IPS DF 4.7 (cell line): ENCODE data around the gene TCERG1.
"Not testable (repeated sequence)": the region's sequence is repeated elsewhere in the genome, so short reads cannot be mapped to it uniquely, and the experiment has no call there.

ENCODE experiments used
- DNase-seq: peaks from one replicate; pipeline ENCODE4 v3.0.0-alpha.2; 2013; ENCODE audit warnings: low spot score; ENCODE audit errors: extremely low read depth

TCERG1 gene

DNA sequence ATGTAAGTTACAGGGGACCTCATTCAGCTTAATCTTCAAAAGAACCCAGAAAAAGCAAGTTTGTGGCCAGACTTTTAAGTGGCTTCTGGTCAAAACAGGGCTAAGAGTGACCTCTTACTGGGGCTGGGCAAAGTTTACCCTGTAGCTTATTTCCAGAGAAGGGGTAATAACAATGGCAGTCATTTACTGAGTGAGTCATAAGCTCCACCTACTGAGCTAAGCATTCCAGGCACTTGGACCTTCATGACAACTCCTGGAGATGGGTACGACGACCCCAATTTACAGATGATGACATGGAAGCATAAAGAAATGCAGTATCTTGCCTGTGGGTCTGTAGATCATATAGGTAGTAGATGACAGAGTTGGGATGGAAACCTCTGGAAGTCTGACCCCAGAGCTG lies 73.6 kb downstream of the TCERG1 start:
- DNase-seq: no peak

GRCh38 chr5:146521403-146522106 lies 74.4 kb downstream of the TCERG1 start:
- DNase-seq: no peak

- no peak for DNase-seq
These were observed 76.6 kb downstream of the TCERG1 start for GRCh38 chr5:146523698-146524097.

DNA sequence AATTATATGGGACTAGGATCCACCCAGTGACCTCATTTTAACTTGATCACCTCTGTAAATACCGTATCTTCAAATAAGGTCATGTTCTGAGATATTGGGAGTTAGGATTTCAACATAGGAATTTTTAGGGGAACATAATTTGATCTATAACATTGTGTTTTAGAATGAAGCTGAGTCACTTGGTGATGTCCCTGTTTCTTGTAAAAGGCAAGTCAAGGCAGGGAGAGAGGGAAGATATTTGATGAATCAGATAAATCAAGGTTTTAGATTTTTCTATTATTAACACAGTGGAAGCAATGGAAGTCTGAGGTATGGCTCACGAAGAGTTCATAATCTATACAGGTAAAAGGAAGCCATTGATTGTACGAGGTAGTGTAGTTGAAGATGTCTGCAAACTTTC lies 80.7 kb downstream of the TCERG1 start:
- DNase-seq: no peak

GRCh38 chr5:146528236-146528635 lies 81.1 kb downstream of the TCERG1 start:
- no peak for DNase-seq

DNA sequence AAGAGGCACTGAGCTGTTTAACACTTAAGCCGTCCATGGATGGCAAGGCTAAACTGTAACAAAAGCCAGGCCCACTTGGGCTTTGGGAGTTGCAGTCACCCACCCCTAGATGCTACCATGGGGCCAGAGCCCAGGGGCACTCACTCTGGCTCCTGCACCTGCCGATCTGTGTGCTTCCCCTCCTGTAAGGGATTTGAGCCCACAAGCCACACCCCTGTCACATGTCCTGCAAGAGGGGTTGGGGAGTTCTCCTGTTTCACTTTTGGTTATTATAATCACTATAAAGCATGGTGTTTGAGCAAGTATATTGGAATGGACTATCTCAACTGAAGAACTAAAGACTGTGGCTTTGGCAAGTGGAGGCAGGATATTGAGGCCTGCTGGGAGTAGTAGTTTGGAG lies 82.9 kb downstream of the TCERG1 start:
- DNase-seq: no peak

DNA sequence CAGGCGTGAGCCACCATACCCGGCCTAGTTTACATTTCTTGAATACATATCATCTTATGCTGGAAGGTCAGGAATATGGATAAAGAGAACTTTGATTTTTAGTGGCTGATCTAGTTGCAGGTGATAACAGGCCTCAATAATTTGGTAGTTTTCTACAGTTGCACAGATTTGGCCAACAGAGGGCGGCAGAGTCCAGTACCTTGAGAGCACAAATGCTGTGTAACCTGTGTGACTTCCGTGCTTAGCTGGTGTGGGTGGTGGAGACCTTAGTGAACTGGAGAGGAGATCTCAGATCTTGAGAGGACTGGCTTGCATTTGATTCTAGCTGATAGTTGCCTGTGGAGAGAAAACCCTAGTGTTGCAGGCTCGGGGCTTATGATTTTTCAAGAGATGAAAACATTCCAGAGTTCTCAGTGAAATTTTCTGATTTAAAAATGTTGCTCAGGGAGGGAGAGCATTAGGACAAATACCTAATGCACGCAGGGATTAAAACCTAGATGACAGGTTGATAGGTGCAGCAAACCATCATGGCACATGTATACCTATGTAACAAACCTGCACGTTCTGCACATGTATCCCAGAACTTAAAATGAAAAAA lies 86.2 kb downstream of the TCERG1 start:
- peak; percentile 64 for DNase-seq

GRCh38 chr5:146533882-146534281 lies 86.7 kb downstream of the TCERG1 start:
- DNase-seq: no peak

DNA sequence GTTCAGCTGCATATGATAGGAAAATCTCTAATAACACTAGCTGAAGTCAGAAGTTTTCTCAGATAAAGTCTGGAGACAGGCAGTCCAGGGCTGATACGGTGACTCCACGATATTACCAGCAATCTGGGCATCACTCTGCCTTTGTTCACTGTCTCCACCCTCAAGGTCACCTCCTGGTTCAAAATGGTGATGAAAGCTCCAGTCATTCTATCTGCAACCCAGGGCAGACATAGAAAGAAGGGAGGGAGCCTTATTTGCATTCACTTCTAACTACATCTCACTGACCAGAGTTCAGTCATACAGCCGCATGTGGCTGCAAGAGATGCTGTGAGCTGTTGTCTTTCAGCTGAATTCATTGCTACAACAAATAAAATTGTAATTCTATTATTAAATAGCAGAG lies 91.3 kb downstream of the TCERG1 start:
- DNase-seq: no peak

GRCh38 chr5:146539973-146540372 lies 92.8 kb downstream of the TCERG1 start:
- DNase-seq: no peak

- DNase-seq: no peak
These were observed 93.3 kb downstream of the TCERG1 start for GRCh38 chr5:146540414-146540813.

GRCh38 chr5:146541958-146542849 lies 95.1 kb downstream of the TCERG1 start:
- DNase-seq: no peak

- no peak for DNase-seq
These were observed 97.1 kb downstream of the TCERG1 start for GRCh38 chr5:146544232-146544631.

- no peak for DNase-seq
These were observed 101.8 kb downstream of the TCERG1 start for GRCh38 chr5:146548781-146549449.

DNA sequence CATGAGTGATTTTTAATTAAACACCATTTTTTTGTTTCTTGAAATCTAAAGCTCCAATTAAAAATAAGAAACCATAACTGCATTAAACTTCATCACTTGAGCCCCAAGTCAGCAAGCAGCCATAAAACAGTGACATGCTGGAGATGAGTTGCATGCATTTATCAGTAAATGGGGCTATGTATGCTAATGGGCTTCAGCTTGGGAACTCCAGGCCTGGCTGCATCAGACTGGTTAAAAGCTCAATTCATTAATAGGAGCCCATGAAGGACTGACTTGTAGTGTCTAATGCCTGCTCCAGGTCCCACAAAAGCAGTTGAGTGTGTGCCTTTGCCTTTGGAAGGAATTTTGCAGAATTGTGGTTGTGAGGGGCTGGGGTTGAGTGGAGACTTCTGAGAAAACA lies 102.5 kb downstream of the TCERG1 start:
- no peak for DNase-seq

DNA sequence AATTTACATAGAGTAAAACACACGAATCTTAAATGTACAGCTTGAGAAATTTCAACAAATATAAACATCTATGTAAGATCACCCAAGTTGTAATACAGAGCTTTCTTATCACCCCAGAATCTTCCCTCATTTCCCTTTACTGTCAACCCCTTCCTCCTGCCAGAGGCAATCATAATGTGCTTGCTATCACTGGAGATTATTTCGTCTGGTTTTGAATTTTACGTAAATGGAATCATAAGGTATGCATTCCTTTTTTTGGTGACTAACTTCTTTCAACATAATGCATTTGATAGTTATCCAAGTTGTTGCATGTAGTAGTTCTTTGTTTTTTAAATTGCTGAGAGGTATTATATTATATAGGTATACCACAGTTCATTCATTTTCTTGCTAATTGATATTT lies 106.3 kb downstream of the TCERG1 start:
- DNase-seq: no peak

- DNase-seq: not testable (repeated sequence)
These were observed 109.8 kb downstream of the TCERG1 start for GRCh38 chr5:146556884-146557283.

DNA sequence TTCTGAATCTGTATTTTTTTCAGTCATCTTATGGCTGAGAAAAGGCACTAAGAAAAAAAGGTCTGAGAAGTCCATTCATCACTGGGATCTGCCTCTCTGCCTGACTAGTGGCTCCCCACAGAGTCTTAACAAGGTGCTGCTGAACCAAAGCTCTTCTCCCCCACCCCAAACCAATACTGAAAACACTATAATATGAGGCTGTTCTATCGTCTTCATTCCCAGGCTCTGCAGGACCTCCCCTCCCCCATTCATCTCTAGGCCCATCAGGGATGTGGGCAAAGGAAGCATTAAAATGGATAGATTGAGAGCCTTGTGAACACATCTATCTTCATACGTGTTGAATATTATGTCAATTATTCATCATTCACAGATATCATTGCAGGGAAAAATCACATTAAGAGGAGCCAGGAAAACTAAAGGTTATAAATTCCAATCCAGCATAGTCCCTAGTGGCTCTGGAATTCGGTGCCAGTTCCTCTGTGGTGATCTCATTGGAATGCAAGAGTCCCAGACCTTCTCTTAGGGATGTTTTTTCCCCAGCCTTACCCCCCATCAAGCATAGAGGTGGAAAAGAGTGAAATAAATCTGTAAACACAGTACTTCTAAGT lies 113.2 kb downstream of the TCERG1 start:
- no peak for DNase-seq
